22Rv1 (cell line): Measurements from ENCODE around the gene ACBD3.

Experiments used
- H3K27ac ChIP-seq: fragments of 450-650 bp; 2 replicates; pipeline ENCODE4 v1.5.1; 2017
- ZFX ChIP-seq: fragments of 450-650 bp; IDR thresholded peaks from 2 replicates; pipeline ENCODE4 v1.6.1; 2017; ENCODE audit warnings: antibody characterized with exemption, borderline replicate concordance
- TF ChIP-seq, protein P1 (sequence below): fragments of 450-650 bp; IDR thresholded peaks from 2 replicates; pipeline ENCODE4 v1.5.1; 2017; ENCODE audit warnings: mild to moderate bottlenecking

The ACBD3 gene

DNA sequence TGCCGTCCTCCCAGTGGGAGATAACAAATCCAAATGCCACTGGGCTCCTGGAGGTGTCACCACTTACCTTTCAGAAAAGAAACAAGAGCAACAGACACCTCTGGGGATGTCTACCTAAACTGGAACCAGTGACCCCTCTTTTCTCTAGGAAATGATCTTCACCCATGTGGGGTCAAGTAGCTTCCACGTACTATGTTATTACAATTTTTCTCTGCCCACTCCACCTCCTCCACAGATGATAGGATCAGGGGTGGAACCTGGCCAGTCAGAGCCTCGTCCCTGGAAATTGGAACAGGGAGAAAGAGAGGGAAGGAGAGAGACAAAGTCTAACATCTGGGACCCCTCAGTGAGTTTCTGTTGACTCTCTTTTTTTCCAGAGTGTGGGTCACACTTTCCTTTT, 73.9 kb downstream of the ACBD3 start:
- TF ChIP-seq, protein P1, sequence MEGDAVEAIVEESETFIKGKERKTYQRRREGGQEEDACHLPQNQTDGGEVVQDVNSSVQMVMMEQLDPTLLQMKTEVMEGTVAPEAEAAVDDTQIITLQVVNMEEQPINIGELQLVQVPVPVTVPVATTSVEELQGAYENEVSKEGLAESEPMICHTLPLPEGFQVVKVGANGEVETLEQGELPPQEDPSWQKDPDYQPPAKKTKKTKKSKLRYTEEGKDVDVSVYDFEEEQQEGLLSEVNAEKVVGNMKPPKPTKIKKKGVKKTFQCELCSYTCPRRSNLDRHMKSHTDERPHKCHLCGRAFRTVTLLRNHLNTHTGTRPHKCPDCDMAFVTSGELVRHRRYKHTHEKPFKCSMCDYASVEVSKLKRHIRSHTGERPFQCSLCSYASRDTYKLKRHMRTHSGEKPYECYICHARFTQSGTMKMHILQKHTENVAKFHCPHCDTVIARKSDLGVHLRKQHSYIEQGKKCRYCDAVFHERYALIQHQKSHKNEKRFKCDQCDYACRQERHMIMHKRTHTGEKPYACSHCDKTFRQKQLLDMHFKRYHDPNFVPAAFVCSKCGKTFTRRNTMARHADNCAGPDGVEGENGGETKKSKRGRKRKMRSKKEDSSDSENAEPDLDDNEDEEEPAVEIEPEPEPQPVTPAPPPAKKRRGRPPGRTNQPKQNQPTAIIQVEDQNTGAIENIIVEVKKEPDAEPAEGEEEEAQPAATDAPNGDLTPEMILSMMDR: no peak
- no peak for TF ChIP-seq ZFX
- H3K27ac ChIP-seq: no peak overlapping the region

DNA sequence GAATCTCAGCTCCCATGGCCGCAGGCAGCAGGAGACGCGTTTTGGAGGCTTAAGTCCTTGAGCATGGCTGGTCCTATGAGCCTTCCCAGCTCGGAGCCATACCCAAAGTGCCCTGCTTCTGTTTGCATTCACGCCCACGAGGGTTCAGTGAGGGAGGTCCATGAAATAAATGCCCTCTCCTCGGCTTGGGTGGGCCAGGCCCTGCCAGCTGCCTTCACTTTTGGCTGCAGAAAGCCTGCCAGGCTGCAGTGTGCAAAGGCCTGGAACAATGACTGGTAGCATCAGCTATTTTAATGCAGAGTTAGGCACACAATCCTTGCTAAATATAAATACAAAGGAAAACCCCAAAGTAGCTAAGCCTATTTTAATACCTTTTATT, 74.7 kb downstream of the ACBD3 start:
- peak overlapping the region; percentile 90; the same call in 1 of the 2 replicates for H3K27ac ChIP-seq
- TF ChIP-seq ZFX: no peak
- TF ChIP-seq, protein P1: no peak

DNA sequence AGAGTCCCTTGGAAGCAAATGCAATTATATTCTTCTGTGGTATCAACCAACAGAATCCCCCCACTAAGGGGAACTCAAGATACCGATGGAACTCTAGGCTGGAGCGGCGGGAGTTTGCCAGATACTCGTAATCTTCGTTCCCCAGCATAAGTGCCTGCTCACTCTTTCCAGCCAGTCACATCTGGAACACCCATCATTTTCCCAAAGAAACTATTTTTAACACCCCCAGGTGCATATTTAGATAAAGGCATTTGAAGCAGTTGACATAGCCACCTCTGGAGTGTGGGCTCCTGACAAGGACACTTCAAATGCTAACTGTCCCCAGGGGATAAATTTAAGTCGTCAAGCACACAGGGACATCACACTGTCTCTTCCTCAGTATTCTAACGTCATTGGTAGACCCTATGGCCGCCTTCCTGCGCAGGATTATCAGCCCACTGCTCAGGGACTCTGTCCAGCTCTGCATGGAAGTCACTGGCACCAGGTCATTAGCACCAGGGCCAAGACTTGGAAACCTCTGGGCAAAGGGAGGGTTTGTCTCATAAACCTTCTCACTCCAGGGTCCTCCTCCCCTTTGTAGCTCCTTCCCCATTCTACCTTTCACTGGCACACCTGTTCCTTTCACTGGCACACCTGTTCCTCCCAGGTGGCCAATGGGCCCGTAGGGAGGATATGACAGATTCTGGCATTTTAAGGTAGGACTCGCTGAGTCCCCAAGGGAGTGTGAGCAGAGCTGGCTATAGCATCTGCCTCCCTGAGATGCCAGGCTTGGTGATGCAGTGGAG, 75.3 kb downstream of the ACBD3 start:
- H3K27ac ChIP-seq: peak overlapping the region; percentile 90
- TF ChIP-seq, protein P1: no peak
- no peak for TF ChIP-seq ZFX

DNA sequence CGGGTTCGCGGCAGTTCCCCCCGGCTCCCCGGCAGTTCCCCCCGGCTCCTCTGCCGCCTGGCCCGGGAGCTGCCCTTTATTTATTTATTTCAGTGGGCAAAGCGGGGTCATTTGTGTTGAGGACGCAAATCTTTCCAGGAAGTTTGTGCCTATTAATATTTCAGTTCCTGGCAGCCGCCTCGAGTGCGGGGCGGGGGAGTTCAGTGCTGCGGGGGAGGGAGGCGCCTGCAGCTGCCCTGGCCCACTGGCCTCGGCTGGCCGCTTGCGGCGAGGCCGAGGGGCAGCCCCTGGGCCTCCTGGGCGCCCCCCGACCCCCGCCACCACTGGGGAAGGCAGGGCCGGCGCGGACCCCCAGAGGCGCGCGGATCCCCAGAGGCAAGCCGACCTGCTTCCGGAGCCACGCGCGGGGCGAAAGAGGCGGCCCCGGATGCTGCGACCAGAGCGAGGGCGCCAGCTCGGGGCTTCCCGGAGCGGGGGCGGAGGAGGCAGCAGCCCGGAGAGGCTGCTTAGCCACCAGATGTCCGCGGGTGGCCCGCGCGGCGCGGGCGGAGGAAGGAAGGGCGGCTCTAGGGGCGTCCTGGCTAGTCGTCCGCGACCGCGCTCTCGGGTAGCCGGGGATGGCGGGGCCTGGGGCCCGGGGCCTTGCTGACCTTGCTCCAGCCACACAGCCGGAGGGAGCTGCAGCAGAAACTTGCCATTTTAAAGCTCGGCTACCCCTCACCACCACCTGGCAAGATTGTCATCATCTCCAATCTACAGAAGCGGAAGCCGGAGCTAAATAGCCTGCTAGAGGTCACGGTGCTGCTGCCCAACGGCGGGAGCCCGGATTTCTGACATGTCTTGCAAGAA, 76.1 kb downstream of the ACBD3 start:
- TF ChIP-seq, protein P1: no peak
- TF ChIP-seq ZFX: no peak
- peak overlapping the region; percentile 90 for H3K27ac ChIP-seq

DNA sequence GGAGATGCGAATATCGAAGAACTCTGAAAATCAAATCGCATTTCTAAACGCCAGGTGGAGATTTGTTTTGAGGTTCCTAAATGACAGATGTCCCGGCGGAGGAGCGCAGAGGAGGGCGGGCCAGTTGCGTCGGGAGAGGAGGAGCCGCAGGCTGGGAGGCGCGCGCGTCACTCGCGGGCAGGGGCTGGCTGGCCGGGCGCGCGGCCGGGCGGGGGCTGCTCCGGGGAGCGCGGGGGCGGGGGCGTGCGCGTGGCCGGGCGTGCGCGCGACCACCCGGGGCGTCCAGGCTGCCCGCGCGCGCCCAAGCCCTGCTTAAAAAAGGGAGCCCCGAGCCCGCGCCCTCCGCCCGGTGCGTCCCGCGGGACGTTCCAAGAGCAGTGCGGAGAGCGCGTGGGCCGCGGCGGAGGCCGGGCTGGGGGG, 76.7 kb downstream of the ACBD3 start:
- TF ChIP-seq, protein P1: no peak
- TF ChIP-seq ZFX: no peak
- H3K27ac ChIP-seq: peak overlapping the region; percentile 90

DNA sequence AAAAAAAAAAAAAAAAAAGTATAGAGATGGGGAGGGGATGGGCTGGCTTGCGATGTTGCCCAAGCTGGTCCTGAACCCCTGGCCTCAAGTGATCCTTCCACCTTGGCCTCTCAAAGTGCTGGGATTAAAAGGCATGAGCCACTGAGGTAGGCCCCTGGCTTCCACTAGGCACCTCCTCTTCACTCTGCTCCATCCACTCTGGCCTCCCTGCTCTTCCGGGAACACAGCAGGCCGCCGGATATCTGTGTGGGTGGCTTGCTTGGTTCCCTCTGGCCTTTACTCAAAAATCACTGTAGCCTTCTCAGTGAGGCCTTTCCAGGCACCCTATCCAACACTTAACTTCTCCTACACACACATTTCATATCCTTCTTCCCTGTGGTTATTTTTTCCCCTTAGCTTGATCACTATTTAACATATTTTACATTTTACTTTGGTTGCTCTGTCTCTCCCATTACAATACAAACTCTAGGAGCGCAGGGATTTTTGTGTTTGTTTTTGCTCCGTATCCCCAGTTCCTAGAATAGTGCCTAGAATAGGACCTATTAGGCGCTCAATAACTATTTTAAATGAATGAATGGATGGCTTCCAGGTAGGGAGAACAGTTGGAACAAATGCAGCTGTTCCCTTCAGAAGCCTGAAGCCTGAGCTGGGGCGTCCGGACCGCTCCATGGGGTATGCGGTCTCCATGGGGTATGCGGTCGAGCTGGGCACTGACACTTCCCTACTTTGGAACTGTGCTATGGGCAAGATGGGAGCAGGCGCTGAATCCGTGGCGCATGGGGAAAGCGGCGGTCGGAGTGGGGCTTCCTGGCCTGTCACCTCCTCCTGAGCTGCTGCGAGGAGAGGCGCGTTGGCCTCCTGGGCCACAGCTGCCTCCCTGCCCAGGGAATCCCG, 77.4 kb downstream of the ACBD3 start:
- no peak for TF ChIP-seq ZFX
- TF ChIP-seq, protein P1: no peak
- H3K27ac ChIP-seq: peak overlapping the region; percentile 90
